Ascending aorta (tissue), 2 donors: ENCODE results near the gene RSF1. TPM values are rescaled to one million over a fixed set of nuclear protein-coding genes. Genes with fewer than 3 reads are reported as not detected.

Experiments
- DNase-seq, 2 donors: peaks; one replicate each; pipeline ENCODE4 v3.0.0-alpha.2; 2019; ENCODE audit warnings: low spot score in 2 of 2
- H3K27ac ChIP-seq, 2 donors: fragments of 200-600 bp; sonication (generic); one replicate each; pipeline ENCODE4 v1.5.1; 2016 to 2017; ENCODE audit warnings: mild to moderate bottlenecking in 1 of 2
- H3K27me3 ChIP-seq: fragments of 200-600 bp; sonication (generic); one replicate; pipeline ENCODE4 v1.5.1; 2017
- H3K36me3 ChIP-seq, 2 donors: fragments of 200-600 bp; sonication (generic); one replicate each; pipeline ENCODE4 v1.5.1; 2016
- H3K4me1 ChIP-seq, 2 donors: fragments of 200-600 bp; sonication (generic); one replicate each; pipeline ENCODE4 v1.5.1; 2016 to 2017; ENCODE audit warnings: mild to moderate bottlenecking in 1 of 2
- H3K4me3 ChIP-seq, 2 donors: fragments of 200-600 bp; sonication (generic); one replicate each; pipeline ENCODE4 v1.5.1; 2016 to 2017; ENCODE audit warnings: mild to moderate bottlenecking in 1 of 2
- H3K9me3 ChIP-seq, 2 donors: fragments of 200-600 bp; sonication (generic); one replicate each; pipeline ENCODE4 v1.5.1; 2016
- intact Hi-C: fragments of 100-400 bp; cut with DNase I; formaldehyde crosslinking; loops from one replicate; pipeline ENCODE4 v1.15.1; 2023
- total RNA-seq: library from RNA; depleted of rRNA; stranded (reverse); fragments of >200 nt; gene quantifications from one replicate; pipeline ENCODE4 v1.1.0, GENCODE V29; 2016
- TF ChIP-seq, protein P1 (sequence below), 3 experiments: fragments of 200-600 bp in 2 of 3; fragments of 450-650 bp in 1 of 3; sonication (generic) in 2 of 3; IDR thresholded peaks; one replicate each; pipeline ENCODE4 v1.5.1; 2016 to 2019; ENCODE audit warnings: antibody characterized with exemption in 3 of 3, mild to moderate bottlenecking in 1 of 3, moderate library complexity in 1 of 3

RSF1 gene
- total RNA-seq, 1 donor from 2014 or later: 17.8 TPM

DNA sequence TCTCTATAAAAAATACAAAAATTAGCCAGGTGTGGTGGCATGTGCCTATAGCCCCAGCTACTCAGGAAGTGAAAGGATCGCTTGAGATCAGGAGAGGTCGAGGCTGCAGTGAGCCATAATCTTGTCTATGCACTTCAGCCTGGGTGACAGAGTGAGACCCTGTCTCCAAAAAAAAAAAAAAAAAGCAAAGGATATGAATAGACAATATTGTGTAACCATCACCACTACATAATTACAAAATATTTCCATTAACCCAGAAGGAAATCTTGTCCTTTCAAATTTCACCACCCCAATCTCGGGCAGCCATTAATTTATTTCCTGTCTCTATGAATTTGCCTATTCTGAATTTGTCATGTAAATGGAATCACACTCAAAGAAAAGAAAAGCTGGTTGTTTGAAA lies 21.2 kb downstream of the RSF1 start:
- Histone ChIP-seq H3K27me3 (no peaks in the 10 kb centered on the region), H3K9me3 (no peaks in the 10 kb centered on the region), H3K27ac (no peak overlapping the region), H3K4me3 (no peak overlapping the region), H3K36me3 (peaks cover 0 to 5% of the 10 kb centered on the region in 2 donors), H3K4me1 (peaks cover 0 to 10% of the 10 kb centered on the region in 2 donors)
- TF ChIP-seq, protein P1, sequence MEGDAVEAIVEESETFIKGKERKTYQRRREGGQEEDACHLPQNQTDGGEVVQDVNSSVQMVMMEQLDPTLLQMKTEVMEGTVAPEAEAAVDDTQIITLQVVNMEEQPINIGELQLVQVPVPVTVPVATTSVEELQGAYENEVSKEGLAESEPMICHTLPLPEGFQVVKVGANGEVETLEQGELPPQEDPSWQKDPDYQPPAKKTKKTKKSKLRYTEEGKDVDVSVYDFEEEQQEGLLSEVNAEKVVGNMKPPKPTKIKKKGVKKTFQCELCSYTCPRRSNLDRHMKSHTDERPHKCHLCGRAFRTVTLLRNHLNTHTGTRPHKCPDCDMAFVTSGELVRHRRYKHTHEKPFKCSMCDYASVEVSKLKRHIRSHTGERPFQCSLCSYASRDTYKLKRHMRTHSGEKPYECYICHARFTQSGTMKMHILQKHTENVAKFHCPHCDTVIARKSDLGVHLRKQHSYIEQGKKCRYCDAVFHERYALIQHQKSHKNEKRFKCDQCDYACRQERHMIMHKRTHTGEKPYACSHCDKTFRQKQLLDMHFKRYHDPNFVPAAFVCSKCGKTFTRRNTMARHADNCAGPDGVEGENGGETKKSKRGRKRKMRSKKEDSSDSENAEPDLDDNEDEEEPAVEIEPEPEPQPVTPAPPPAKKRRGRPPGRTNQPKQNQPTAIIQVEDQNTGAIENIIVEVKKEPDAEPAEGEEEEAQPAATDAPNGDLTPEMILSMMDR (IDR thresholded peaks at IDR 0.05): no peak
- intact Hi-C loops: no loop called here
- no peak for DNase-seq

DNA sequence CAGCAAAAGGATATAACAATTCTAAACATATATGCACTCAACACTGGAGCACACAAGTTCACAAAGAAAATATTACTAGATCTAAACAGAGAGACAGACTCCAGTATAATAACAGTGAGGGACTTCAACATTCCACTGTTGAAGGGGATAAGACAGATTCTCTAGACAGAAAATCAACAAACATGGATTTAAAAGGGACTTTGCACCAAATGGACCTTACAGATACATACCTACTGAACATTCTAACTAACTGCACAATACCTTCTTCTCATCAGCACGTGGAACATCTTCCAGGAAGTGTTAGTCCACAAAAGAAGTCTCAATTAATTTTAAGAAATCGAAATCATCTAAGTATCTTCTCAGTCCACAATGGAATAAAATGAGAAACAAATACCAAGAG lies 26.6 kb downstream of the RSF1 start:
- H3K9me3 ChIP-seq: no peaks in the 10 kb centered on the region
- no peak overlapping the region for H3K27ac ChIP-seq
- peaks cover 0 to 4% of the 10 kb centered on the region in 2 donors for H3K4me1 ChIP-seq
- TF ChIP-seq, protein P1 (IDR thresholded peaks at IDR 0.05): no peak
- H3K27me3 ChIP-seq: no peaks in the 10 kb centered on the region
- H3K36me3 ChIP-seq: peaks cover 0 to 5% of the 10 kb centered on the region in 2 donors
- intact Hi-C loops: no loop called here
- no peak overlapping the region for H3K4me3 ChIP-seq
- no peak for DNase-seq

DNA sequence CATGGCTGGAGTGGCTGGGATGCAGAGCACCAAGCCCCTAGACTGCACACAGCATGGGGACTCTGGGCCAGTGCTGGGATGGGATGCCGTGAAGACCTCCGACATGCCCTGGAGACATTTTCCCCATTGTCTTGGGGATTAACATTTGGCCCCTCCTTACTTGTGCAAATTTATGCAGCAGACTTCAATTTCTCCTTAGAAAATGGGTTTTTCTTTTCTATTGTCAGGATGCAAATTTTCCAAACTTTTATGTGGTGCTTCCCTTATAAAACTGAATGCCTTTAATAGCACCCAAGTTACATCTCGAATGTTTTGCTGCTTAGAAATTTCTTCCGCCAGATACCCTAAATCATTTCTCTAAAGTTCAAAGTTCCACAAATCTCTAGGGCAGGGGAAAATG lies 29.2 kb downstream of the RSF1 start:
- Histone ChIP-seq H3K27me3 (no peaks in the 10 kb centered on the region), H3K36me3 (no peaks in the 10 kb centered on the region), H3K9me3 (no peaks in the 10 kb centered on the region), H3K4me3 (no peak overlapping the region), H3K4me1 (peaks cover 0 to 13% of the 10 kb centered on the region in 2 donors), H3K27ac (no peak overlapping the region)
- no peak for DNase-seq
- TF ChIP-seq, protein P1 (IDR thresholded peaks at IDR 0.05): no peak
- intact Hi-C loops: no loop called here

DNA sequence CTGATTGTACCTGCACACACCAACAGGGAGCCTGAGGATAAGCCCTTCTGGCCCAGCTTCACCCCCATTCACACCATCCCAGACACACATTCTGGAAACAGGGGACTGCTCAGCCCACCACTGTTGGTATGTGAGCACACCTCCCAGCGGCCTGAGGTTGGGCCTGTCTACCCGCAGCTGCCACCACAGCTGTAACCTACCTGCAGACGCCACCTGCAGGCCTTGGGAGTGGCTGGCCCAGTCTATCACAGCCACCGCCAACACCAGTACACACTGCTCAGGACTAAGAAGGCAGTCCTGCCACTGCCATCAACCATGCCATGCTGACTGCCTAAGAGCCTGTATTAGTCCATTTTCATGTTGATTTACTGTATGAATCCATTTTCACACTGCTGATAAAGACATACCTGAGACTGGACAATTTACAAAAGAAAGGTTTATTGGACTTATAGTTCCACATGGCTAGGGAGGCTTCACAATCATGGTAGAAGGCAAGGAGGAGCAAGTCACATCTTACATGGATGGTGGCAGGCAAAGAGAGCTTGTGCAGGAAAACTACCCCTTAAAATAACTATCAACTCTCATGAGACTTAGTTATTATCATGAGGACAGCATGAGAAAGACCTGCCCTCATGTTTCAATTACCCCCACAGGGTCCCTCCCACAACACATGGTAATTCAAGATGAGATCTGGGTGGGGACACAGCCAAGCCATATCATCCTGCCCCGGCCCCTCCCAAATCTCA lies 30.6 kb downstream of the RSF1 start:
- Histone ChIP-seq H3K36me3 (no peaks in the 10 kb centered on the region), H3K9me3 (no peaks in the 10 kb centered on the region), H3K4me3 (no peak overlapping the region), H3K4me1 (peaks cover 0 to 10% of the 10 kb centered on the region in 2 donors), H3K27me3 (no peaks in the 10 kb centered on the region), H3K27ac (no peak overlapping the region)
- intact Hi-C loops: no loop called here
- TF ChIP-seq, protein P1 (IDR thresholded peaks at IDR 0.05): no peak
- DNase-seq: no peak

DNA sequence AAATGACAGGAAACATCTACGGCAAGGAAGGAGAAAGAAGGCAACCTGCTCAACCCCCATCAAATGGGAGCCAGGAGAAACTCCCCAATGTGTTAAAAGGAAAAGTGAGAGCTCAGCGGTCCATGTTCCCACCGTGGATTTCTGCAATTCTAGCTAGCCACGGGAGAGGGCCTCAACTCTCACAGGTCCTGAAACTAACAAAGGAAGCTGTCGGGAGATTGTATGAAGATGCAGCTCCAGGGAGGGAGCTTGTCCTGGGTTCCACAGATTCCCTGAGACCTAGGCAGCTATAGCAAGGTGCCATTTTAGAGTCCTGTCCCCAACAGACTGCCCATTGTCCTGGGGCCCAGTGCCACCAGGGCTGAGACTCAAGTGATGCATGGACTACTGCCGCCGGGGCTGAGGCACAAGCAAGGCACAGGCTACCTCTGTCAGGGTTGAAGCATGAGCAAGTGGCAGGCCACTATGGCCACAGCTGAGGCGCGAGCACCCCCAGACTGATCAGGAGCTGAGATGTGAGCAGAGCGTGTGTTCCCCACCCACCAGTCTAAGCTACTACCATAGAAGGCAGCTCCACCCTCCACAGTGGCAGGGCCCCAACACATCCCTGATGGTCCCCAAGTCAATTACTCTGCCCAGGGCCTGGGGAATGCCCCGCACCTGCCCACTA lies 31.3 kb downstream of the RSF1 start:
- Histone ChIP-seq H3K27ac (no peak overlapping the region), H3K4me3 (no peak overlapping the region), H3K27me3 (no peaks in the 10 kb centered on the region), H3K36me3 (no peaks in the 10 kb centered on the region), H3K4me1 (peaks cover 0 to 10% of the 10 kb centered on the region in 2 donors), H3K9me3 (no peaks in the 10 kb centered on the region)
- no peak for DNase-seq
- TF ChIP-seq, protein P1 (IDR thresholded peaks at IDR 0.05): no peak
- intact Hi-C loops: no loop called here
